Measurements from ENCODE around the gene DDX10. TPM values are rescaled to one million over a fixed set of nuclear protein-coding genes. Genes with fewer than 3 reads are reported as not detected.

DDX10 gene
- total and polyA plus RNA-seq, 2 of the 8 experiments (the other 6 are each of a cell fraction or from before 2014, with no cell fraction given) = 49.2 to 52.2 TPM

GRCh38 chr11:108793138-108793537 is 128.3 kb downstream of the DDX10 start:
- Histone ChIP-seq H2BK5ac (ENCODE audit: low read depth, low read length) (no peak overlapping the region), H3K18ac (ENCODE audit: extremely low read depth, low read length) (no peak overlapping the region), H3K23me2 (ENCODE audit: low read depth, low read length) (no peaks in the 10 kb centered on the region), H3K9ac (replicated peaks in 1 of 4; ENCODE audit: extremely low read depth in 1 of 4, low read depth in 3 of 4, low read length in 3 of 4) (no peak overlapping the region), H2BK15ac (ENCODE audit: low read length) (no peak overlapping the region), H3K4me1 (replicated peaks in 1 of 4; ENCODE audit: control insufficient read depth in 3 of 4, insufficient read depth in 4 of 4, low read length in 3 of 4) (peaks cover 3 to 9% (median 6%) of the 10 kb centered on the region in 4 experiments; a peak in 6 of 7 replicates), H2BK20ac (ENCODE audit: low read length) (no peak overlapping the region), H3K4me2 (ENCODE audit: insufficient read depth in 1 of 2, low read depth in 2 of 2, low read length in 2 of 2) (no peak overlapping the region), H3K79me1 (ENCODE audit: low read depth, low read length) (no peaks in the 10 kb centered on the region; the same call in 1 of the 2 replicates), H4K20me1 (replicated peaks in 1 of 2; ENCODE audit: control insufficient read depth in 1 of 2, insufficient read depth in 2 of 2, low read length in 2 of 2) (no peaks in the 10 kb centered on the region), H4K91ac (replicated peaks; ENCODE audit: insufficient read length, low read length) (no peak overlapping the region), H3K27ac (ENCODE audit: low read depth, low read length) (no peak overlapping the region), H3K4me3 (ENCODE audit: extremely low read depth in 1 of 4, insufficient read depth in 2 of 4, low read depth in 3 of 4, low read length in 4 of 4) (no peak overlapping the region), H4K8ac (ENCODE audit: extremely low read depth, insufficient read depth, low read length) (no peak overlapping the region), H3K79me2 (ENCODE audit: control insufficient read depth in 1 of 2, insufficient read depth in 2 of 2, low read length in 2 of 2) (peaks cover 0 to 11% of the 10 kb centered on the region in 2 experiments; a peak in 2 of 4 replicates), H3K9me3 (ENCODE audit: insufficient read depth in 2 of 2, low read depth in 1 of 2, low read length in 1 of 2) (no peaks in the 10 kb centered on the region), H3K4ac (replicated peaks; ENCODE audit: insufficient read length, low read depth, low read length) (no peak overlapping the region), H2AK5ac (ENCODE audit: low read depth, low read length) (no peak overlapping the region), H3K27me3 (replicated peaks in 1 of 4; ENCODE audit: control insufficient read depth in 3 of 4, extremely low read depth in 1 of 4, insufficient read depth in 3 of 4, low read length in 3 of 4) (no peaks in the 10 kb centered on the region), H3K36me3 (ENCODE audit: control insufficient read depth in 2 of 4, insufficient read depth in 4 of 4, low read length in 3 of 4) (no peaks in the 10 kb centered on the region), H3K14ac (ENCODE audit: insufficient read length) (no peak overlapping the region), H4K5ac (ENCODE audit: insufficient read length, low read depth, low read length) (no peak overlapping the region), H2BK12ac (ENCODE audit: low read depth, low read length) (no peak overlapping the region), H3K23ac (ENCODE audit: insufficient read length) (no peak overlapping the region), H3K56ac (replicated peaks; ENCODE audit: insufficient read length, low read depth, low read length) (no peak overlapping the region), H2BK120ac (replicated peaks; ENCODE audit: low read depth, low read length) (no peak overlapping the region), H2AFZ (ENCODE audit: low read length) (no peak overlapping the region)
- POLR2A ChIA-PET (ENCODE audit: partially characterized antibody) = interaction anchor here (0.7 kb wide), 1 partner anchor 10 kb away, joined by 3 read pairs; no protein-coding TSS in a partner anchor
- no peak for TF ChIP-seq POU5F1 (IDR thresholded peaks at IDR 0.05; ENCODE audit: low read depth, low read length)
- TF ChIP-seq CHD2 (IDR thresholded peaks at IDR 0.05; ENCODE audit: low read length) = no peak
- TF ChIP-seq GTF2F1 (IDR thresholded peaks at IDR 0.05; ENCODE audit: borderline replicate concordance, low read depth, low read length) = no peak
- no peak for TF ChIP-seq PHF8 (conservative IDR thresholded peaks at IDR 0.05; ENCODE audit: low read depth, low read length)
- no peak for TF ChIP-seq HDAC6 (IDR thresholded peaks at IDR 0.05; ENCODE audit: low read depth, low read length)
- FAIRE-seq (no peak), DNase-seq (ENCODE audit: low read depth in 1 of 2, low spot score in 2 of 2) (no peak)
- WGBS, 2 experiments (ENCODE audit: extremely low coverage in 1 of 2, insufficient coverage in 1 of 2, insufficient read length in 1 of 2, insufficient replicate concordance in 2 of 2, low coverage in 1 of 2, low lambda C conversion rate in 2 of 2, missing lambda C conversion rate in 1 of 2) = 85% methylated on average over 2 of the region's 2 CpGs; no CpG with 5 or more reads in 1 of the 2 experiments
- CTCF ChIA-PET (ENCODE audit: partially characterized antibody) = no interaction called here

Data from H1 (cell line).